GM18909 (cell line): ENCODE data around the gene GRHL3.

Experiments used
- ATAC-seq: cut with Tn5 transposase; IDR thresholded peaks from one replicate; pipeline ENCODE4 v1.9.1; 2021; ENCODE audit warnings: mild to moderate bottlenecking; ENCODE audit not compliant: unreplicated experiment, poor library complexity

GRHL3 gene

GRCh38 chr1:24364975-24365678 is 46.0 kb downstream of the GRHL3 start:
- ATAC-seq, result no peak

GRCh38 chr1:24366707-24367106 is 47.5 kb downstream of the GRHL3 start:
- ATAC-seq, result no peak

- ATAC-seq, result no peak
Measured at GRCh38 chr1:24369199-24369598, 50.0 kb downstream of the GRHL3 start.

- ATAC-seq, result no peak
Measured at GRCh38 chr1:24369801-24370200, 50.6 kb downstream of the GRHL3 start.

- ATAC-seq, result no peak
Measured at GRCh38 chr1:24373044-24373443, 53.9 kb downstream of the GRHL3 start.

- ATAC-seq, result no peak
Measured at GRCh38 chr1:24373710-24374109, 54.6 kb downstream of the GRHL3 start.

- ATAC-seq, result no peak
Measured at GRCh38 chr1:24374891-24375786, 56.0 kb downstream of the GRHL3 start.

GRCh38 chr1:24379733-24380315 is 60.7 kb downstream of the GRHL3 start:
- no peak for ATAC-seq

GRCh38 chr1:24380508-24380907 is 61.4 kb downstream of the GRHL3 start:
- ATAC-seq, result no peak

- no peak for ATAC-seq
Measured at GRCh38 chr1:24381256-24381655, 62.1 kb downstream of the GRHL3 start.

- ATAC-seq, result no peak
Measured at GRCh38 chr1:24382165-24382577, 63.0 kb downstream of the GRHL3 start.

GRCh38 chr1:24383381-24383940 is 64.3 kb downstream of the GRHL3 start:
- ATAC-seq, result no peak

- ATAC-seq, result peak; percentile 68
Measured at GRCh38 chr1:24384251-24385090, 65.3 kb downstream of the GRHL3 start.

GRCh38 chr1:24385160-24385940 is 66.2 kb downstream of the GRHL3 start:
- no peak for ATAC-seq

GRCh38 chr1:24386241-24386640 is 67.1 kb downstream of the GRHL3 start:
- no peak for ATAC-seq

GRCh38 chr1:24386931-24387330 is 67.8 kb downstream of the GRHL3 start:
- ATAC-seq, result no peak

- no peak for ATAC-seq
Measured at GRCh38 chr1:24387636-24388175, 68.5 kb downstream of the GRHL3 start.

- ATAC-seq, result no peak
Measured at GRCh38 chr1:24388331-24388885, 69.3 kb downstream of the GRHL3 start.

GRCh38 chr1:24389231-24389678 is 70.1 kb downstream of the GRHL3 start:
- no peak for ATAC-seq
